Bone marrow (tissue), 2 donors: ENCODE data around the gene NEURL3.
"Not testable (repeated sequence)": the region's sequence is repeated elsewhere in the genome, so short reads cannot be mapped to it uniquely, and the experiment has no call there.

Experiments
- DNase-seq, 2 donors: peaks; one replicate each; lab custom pipeline; 2025; lab: John Stamatoyannopoulos, UW

NEURL3 gene

DNA sequence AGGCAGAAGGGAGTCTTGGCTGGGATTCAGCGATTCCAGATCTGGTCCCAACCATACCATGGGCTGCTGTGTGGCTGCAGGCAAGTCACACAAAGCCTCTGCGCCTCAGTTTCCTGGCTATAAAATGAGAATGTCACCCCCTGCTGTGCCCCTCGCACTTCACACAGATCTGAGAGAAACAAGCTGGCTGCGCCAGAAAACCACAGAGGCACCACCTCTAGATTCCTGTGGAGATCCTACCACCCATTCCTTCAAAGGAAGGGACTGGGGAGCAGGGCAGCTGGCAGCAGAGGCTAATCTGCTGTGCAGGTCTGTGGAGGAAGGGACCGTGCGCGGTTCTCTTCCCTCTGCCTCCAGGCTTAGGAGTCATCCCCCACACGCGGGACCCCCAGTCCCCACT, 19.8 kb downstream of the NEURL3 start:
- no peak for DNase-seq

DNA sequence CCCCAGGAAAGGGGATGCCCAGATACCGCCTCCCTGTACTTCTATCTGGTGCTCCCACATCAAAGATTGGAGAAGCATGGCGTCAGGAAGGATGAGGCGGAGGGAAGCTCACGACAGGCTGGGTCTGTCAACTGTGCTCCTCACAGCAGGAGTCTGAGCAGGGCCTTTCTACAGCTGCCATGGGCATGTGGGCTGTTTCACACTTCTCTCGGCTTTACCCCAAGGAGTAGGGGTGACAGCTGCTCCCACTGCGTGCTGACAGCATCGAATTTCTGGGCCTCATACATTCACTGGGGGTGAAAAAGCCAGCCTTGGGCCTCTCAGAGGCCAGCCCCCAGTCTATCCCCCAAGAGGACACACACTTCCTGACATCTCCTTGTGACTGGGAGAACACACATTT, 21.1 kb downstream of the NEURL3 start:
- no peak for DNase-seq

DNA sequence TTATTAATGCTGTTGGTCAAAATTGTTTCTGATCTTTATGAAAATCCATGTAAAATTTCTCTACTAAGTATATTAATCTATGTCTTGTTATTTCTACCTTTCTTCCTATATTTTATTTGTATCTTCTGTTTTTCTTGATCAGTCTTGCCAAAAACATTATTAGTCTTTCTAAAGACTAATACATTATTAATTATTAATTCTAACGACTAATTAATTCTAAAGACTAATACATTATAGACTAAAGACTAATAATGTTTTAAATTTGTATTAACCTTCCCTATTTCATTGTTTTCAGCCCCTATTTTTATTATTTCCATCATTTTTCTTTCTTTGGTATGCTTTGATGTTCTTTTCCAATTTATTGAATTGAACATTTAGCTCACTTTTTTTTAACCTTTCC, 27.7 kb downstream of the NEURL3 start:
- no peak for DNase-seq

DNA sequence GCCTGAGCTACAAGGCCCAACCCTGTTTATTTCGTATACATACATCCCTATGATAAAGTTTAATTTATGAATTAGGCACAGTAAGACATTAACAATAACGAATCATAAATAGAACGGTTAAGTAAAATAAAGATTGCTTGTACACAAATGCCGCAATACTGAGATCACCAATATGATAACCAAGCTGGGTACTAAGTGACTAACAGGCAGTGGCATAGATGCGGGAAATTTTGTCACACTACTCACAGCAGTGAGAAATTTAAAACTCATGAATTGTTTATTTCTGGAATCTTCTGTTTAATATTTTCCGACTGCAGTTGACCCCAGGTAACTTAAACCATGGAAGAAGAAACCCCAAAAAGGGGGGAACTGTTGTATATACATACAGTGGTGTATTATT, 33.4 kb downstream of the NEURL3 start:
- no peak for DNase-seq

DNA sequence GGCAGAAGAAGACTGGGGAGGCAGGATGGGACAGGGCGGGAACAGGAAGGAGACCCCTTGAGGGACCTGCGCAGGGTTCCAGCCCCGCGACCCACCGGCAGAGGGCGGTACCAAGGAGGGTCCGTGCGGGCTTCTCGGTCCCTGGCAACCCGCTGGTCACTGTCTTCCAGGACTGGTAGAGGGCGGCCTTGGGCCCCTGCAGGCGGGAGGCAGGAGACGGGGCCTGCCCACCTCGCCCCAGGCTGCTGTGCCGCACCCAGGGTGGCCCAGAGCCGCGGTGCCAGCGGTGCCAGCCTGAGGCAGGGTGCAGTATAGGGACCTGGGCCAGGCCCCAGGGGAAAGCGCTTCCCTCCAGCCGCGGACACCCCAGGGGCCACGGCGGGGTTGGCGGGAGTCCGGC, 34.5 kb downstream of the NEURL3 start:
- DNase-seq = no peak

DNA sequence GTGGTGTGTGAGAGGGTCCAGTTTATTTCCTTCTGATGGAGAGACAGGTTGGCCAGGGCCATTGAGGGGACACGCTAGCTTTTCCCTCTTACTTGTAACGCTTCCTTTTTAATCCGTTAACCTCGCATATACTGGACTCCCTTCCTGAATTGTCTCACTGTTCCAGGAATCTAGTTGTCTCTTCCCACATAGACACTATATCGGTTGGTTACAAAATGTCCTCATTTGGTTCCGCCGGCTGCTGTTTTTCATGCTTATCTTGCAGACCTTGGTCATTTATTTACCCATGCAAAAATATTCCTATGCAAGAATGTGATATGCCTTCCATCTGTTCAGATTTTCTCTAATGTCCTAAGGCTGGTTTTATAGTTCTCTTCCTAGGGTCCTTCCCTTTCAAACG, 35.0 kb downstream of the NEURL3 start:
- DNase-seq = no peak

DNA sequence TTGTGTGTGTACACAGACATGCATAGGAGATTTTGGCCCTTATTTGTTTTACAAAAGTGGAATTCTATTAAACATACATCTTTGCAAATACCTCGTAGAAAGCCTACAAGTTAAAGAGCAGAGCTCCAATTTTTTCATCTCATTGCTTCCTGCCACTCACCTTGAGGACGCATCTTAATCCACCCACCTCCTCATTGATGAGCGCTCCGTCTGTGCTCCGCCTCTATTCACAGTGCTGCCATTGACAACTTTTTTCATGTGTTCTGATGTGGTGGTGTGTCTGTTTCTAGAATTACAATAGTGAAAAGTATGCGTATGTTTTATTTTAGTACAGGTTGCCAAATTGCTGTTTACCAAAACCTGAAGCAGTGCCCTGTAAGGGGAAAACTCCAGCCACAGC, 36.3 kb downstream of the NEURL3 start:
- no peak for DNase-seq

DNA sequence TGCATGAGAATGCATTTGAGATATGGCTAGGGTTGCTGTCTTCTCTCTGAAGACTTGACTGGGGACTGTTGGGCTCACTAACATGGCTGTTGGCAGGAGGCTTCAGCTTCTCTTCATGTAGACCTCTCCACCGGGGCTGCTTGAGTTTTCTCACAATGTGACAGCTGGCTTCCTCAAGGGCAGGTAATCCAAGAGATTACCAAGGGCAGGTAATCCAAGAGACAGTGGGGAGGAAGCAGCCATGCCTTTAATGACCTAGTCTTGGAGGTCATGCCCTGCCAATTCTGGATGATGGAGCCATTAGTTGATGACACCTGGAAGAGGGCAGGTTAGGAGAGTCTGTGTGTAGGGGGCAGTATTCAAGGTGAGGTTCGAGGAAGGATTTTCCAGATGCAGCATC, 40.5 kb downstream of the NEURL3 start:
- no peak for DNase-seq

DNA sequence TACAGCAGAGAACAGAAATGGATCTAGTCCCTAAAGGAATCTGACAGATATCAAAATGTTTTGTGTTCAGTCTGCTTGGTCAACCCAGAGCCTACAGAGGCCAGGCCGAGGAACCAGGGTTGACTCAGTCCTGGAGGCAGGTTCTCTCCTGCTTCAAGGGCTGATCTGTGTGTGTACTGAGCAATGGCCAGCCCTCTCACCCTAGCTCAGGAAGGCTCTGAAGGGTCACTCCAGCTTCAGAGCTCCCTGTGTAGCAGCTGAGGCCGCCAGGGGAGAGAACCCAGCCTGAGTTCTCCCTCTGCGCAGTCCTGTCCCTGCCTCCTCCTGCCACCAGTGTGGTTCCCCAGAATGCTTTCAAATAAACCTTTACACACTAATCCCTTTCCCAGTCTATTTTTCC, 41.1 kb downstream of the NEURL3 start:
- no peak for DNase-seq

DNA sequence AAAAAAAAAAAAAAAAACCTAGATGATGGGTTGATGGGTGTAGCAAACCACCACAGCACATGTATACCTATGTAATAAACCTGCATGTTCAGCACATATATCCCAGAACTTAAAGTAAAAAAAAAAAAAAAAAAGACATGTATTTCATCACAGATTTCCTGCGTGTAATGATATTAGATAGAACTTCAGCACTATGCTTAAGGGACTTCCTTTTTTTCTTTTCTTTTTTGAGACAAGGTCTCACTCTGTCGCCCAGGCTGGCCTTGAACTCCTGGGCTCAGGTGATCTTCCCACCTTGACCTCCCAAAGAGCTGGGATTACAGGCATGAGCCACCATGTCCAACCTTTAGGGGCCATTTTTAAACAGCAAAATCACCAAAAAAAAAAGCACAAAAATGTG, 42.0 kb downstream of the NEURL3 start:
- DNase-seq = no peak

DNA sequence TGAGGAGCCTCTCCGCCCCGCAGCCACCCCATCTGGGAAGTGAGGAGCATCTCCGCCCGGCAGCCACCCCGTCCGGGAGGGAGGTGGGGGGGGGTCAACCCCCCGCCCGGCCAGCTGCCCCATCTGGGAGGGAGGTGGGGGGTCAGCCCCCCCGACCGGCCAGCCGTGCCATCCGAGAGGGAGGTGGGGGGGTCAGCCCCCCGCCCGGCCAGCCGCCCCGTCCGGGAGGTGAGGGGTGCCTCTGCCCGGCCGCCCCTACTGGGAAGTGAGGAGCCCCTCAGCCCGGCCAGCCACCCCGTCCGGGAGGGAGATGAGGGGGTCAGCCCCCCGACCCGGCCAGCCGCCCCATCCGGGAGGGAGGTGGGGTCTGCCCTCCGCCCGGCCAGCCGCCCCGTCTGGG, 43.5 kb downstream of the NEURL3 start:
- not testable (repeated sequence) for DNase-seq

DNA sequence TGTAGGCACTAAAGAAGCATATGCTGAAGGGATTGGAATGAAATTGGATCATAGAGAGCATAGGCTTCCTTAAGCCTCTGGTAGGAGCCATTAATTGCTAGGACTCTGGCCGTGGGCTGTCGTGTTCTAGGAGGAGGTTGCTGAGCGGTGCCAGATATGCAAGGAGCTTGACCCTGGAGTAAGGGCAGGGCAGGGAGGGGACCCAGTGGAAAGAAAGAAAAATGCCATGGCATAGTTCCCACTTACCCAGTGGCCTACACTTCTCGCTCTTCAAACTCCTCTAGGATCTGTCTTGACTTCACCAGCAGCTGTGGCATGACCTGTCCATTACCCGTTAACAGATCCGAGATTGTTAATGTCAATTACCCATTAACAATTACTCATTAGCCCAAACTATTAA, 53.1 kb downstream of the NEURL3 start:
- no peak for DNase-seq

DNA sequence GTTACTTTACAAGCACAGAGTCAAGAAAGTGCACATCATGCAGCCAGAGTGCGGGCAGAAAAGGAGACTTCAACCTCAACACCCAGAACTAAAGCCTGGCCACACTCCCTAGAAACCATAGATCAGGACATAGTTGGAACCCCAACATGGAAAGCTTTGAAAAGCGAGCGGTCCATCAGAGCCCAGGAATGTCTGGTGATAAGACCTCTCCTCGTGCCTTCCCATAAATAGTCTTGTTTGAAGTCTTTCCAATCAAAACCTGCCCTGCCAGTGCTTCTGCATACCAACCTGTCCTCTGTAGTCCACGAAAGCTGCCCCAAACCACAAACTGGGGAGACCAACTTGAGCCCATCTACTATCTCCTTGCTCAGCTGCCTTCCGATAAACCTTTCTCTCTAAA, 55.5 kb downstream of the NEURL3 start:
- DNase-seq = no peak

DNA sequence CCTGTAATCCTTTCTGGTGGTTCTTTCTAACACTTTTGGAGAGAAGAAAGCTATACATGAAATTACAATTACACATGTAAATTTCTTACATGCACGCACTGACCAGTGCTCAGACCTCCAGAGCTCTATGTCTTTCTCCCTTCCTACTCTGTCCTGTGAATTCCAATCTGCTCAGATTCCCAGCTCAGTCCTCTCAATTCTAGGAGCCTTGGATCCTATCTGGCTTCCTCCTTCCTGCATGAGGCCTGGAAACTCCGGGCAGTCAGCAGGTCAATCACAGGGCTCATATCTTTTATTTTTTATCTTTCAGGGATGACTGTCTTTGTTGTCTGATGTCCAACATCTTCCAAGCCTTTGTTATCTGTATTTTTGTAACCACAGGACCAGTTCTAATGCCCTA, 56.0 kb downstream of the NEURL3 start:
- no peak for DNase-seq

DNA sequence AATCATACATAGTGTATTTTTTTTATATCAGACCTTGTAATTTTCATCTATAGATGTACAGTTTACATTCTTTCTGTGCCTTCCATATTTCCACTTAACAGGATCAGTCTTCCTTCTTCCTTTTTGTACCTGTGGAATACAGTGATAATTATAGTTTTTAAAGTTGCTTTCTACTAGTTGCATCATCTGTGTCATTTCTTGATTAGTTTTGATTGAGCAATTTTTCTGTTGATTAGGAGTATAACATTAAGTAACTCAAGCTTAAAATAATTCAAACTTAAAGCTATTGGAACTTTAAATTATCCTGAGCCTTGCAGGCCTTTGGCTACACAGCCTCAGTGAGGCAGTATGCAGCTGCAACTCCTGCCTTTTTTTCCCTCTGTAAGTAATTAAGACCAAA, 57.4 kb downstream of the NEURL3 start:
- DNase-seq = no peak
